MV-4-11 (cell line): Measurements from ENCODE around the gene HNRNPA2B1.
"Not testable (repeated sequence)": the region's sequence is repeated elsewhere in the genome, so short reads cannot be mapped to it uniquely, and the experiment has no call there.

Experiments used
- DNase-seq: peaks from one replicate; lab custom pipeline; 2025; lab: John Stamatoyannopoulos, UW

HNRNPA2B1 gene

DNA sequence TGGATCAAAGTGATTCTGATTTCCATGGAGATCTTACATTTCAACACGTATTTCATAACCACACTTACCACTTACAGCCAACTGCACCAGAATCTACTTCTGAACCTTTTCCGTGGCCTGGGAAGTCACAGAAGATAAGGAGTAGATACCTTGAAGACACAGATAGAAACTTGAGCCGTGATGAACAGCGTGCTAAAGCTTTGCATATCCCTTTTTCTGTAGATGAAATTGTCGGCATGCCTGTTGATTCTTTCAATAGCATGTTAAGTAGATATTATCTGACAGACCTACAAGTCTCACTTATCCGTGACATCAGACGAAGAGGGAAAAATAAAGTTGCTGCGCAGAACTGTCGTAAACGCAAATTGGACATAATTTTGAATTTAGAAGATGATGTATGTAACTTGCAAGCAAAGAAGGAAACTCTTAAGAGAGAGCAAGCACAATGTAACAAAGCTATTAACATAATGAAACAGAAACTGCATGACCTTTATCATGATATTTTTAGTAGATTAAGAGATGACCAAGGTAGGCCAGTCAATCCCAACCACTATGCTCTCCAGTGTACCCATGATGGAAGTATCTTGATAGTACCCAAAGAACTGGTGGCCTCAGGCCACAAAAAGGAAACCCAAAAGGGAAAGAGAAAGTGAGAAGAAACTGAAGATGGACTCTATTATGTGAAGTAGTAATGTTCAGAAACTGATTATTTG is 15.3 kb downstream of the HNRNPA2B1 start:
- peak; percentile 40 for DNase-seq

GRCh38 chr7:26184281-26185101 is 16.1 kb downstream of the HNRNPA2B1 start:
- DNase-seq: not testable (repeated sequence)

DNA sequence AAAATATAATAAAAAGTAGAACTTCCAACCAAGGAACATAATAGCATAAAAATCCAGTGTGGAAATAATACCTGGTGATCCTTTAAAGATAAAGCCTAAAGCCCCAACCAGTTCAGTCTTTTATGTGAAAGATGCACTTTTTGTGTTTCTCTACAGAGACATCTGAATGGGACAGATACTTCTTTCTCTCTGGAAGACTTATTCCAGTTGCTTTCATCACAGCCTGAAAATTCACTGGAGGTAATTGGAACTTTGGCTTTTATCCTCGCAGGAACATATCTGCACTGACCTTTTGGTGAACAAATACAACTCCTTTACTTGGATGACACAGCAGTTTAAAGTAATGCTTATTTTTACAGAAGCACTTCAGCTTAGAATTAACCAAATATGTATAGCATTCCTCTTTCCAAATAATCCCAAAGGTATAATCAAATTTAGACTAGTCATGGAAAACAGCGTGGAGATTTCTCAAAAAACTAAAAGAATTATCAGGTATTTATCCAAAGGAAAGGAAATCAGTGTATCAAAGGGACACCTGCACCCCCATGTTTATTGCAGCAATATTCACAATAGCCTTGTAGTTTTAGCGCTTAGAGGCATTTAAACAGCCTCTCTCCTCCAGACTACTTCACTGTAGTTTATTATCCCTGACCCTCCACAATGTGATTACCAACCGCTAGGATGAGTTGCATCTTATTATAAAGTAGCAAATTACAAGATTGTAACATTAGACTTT is 16.8 kb downstream of the HNRNPA2B1 start:
- DNase-seq: no peak

DNA sequence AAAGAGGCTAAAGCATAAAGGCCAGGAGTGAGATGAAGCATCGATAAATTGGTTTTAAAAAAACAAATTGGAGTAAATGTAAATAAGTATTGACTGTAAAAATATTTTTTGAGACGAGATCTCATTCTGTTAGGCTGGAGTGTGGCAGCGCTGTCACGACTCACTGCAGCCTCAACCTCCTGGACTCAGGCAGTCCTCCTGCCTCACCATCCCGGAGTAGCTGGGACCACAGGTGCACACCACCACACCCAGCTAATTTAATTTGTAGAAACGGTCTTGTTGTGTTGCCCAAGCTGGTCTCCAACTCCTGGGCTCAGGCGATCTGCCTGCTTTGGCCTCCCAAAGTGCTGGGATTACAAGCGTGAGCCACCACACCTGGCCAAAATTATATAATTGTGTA is 17.8 kb downstream of the HNRNPA2B1 start:
- no peak for DNase-seq

DNA sequence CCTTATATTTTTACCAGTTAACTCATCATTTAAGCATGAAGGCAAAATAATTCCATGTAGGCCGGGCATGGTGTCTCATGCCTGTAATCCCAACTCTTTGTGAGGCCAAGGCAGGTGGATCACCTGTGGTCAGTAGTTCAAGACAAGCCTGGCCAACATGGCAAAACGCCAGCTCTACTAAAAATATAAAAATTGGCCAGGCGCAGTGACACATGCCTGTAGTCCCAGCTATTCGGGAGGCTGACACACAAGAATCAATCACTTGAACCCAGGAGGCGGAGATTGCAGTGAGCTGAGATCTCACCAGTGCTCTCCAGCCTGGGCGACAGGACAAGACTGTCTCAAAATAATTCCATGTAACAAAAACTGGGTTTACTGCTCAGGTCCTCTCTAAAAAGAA is 18.3 kb downstream of the HNRNPA2B1 start:
- DNase-seq: no peak

DNA sequence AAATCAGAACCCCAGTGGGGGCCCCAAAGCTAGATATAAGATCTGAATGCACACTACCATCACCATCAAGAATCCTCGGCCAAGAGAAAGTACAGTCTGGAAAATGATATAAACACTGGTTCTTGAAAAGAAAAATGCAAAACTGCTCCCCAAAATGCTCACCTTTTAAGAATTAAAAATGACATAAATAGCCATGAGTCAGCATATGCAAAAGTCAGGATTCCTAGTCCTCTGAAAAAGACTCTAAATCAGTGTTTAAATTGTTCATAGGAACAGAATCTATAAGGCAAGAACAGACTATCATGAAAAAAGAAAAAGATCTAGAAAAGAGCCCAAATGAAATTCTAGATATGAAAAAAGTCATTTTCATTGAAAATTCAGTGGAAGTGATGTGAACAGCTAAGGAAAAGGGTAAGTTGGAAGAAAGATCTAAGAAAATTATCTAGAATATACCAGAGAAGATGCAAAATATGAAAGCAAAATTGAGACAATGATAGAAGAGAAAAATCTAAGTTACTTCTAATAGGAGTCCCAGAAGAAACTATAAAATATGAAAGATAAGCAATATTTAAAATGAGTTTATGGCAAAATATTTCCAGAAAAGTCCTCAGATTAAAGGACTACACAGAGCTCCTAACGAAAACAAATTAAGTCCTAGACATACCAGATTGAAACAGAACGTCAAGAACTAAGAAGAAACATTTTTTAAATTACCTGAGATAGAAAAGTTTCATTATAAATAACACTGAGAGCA is 18.9 kb downstream of the HNRNPA2B1 start:
- DNase-seq: no peak

DNA sequence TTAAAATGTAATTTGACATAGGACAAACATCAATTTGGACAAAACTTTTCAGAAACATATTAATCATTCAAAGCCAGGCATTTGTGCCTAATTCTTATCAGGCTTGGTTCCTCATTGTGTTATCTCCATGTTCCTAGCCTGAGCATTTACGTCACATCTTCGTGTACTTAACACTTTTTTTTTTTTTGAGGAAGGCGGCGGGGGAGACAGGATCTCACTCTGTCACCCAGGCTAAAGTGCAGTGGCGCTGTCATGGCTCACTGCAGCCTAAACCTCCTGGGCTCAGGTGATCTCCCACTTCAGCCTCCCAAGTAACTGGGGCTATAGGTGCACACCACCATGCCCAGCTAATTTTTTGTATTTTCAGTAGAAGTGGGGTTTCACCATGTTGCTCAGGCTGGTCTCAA is 19.8 kb downstream of the HNRNPA2B1 start:
- peak; percentile 23 for DNase-seq

DNA sequence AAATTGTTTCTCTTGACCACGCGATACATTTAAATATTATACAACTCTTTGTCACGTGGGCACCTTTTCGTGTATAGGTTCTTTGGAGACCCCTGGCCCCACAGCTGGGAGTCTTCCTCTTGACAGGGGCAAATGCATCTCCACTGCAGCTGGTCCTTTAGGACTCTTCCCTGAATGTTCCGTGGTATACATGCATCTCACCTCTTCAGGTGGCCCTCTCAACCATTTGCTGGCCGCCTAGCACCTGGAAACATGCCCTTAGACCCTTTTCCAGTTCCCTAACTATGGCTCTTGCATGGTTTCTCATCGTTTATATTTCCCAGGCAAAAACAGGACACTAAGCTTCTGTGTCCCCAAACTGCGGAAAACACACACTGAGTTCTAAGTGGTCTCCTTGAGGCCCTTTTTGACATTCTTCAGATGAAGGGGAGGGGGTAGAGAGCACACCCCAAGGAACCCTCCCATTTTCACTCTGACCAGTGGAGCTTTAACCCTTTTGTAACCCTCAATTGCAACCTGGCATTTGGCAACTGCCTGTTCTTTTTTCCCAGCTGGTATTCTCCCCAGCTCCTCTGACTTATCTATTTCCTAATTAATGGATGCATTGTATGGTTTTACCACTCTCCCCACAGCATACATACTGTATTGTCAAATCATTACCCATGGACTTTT is 20.6 kb downstream of the HNRNPA2B1 start:
- no peak for DNase-seq

- DNase-seq: no peak
These were observed 21.1 kb downstream of the HNRNPA2B1 start for GRCh38 chr7:26179422-26179821.

DNA sequence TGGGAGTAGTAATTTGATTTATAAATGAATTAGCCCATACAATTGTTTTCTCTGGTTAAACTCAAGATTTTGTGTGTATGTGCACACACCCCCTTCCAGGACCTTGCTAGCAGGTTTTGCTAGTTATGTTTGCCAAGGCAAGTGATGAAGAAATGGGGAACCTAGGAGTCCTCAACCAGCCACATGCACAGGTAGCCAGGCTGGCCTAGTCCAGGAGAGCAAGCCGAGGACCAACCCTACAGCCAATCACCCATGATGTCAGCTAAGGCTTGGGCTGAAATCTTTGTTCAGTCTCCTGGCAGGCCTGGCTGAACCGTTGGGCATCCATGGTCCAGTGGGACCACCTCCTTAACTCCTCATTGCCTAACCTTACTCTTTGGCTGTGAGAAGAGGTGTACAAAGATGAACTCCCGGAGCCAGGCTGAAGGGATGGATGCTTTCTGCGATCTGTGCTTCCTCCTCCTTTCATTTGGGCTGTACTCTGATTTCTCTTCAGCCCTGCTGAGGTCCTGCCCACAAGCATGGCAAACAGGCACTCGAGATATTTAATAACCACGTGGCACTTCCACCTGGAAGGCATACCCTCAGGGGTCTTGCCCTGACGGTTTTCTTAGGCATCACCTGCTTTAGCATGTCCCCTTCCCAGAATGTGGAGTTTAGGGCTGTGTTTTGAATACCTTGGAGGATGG is 22.1 kb downstream of the HNRNPA2B1 start:
- DNase-seq: no peak

GRCh38 chr7:26177269-26177668 is 23.3 kb downstream of the HNRNPA2B1 start:
- not testable (repeated sequence) for DNase-seq

- not testable (repeated sequence) for DNase-seq
These were observed 23.9 kb downstream of the HNRNPA2B1 start for GRCh38 chr7:26176696-26177095.

DNA sequence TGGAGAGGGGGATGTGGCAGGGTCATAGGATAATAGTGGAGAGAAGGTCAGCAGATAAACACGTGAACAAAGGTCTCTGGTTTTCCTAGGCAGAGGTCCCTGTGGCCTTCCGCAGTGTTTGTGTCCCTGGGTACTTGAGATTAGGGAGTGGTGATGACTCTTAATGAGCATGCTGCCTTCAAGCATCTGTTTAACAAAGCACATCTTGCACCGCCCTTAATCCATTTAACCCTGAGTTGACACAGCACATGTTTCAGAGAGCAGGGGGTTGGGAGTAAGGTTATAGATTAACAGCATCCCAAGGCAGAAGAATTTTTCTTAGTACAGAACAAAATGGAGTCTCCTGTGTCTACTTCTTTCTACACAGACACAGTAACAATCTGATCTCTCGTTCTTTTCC is 24.6 kb downstream of the HNRNPA2B1 start:
- DNase-seq: not testable (repeated sequence)

DNA sequence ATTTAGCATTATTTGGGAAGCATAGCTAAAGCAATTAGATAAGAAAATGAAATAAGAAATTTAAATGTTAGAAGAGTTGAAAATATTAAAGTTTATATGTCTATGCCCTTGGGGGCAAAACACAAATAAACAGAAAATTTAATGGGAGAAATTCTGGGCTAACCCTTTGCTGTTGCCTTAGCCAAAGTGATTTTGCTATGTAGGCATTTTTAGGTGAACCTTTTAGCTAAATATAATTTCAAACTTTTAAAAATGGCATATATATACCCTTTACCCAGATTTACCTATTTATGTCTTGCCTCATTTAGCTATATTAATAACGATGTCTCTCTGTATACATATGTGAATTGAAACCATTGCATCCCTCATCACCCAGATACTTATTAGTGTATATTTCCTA is 28.5 kb downstream of the HNRNPA2B1 start:
- no peak for DNase-seq

DNA sequence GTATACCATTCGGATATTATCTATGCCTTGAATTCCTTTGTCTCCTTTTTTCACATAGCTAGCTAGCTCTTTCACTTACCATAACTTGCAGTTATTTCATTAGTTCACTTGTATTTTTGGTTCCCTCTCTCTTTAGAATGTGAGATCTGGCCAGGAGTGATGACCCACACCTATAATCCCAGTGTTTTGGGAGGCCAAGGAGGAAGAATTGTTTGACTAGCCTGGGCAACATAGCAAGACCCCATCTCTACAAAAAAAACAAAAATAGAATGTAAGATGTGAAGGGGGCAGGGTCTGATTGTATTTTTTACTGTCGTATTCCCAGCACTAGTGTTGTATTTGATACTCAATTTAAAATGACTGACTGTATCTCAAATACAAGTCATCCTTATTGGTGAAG is 28.9 kb downstream of the HNRNPA2B1 start:
- DNase-seq: no peak

GRCh38 chr7:26170663-26171062 is 29.9 kb downstream of the HNRNPA2B1 start:
- DNase-seq: no peak

DNA sequence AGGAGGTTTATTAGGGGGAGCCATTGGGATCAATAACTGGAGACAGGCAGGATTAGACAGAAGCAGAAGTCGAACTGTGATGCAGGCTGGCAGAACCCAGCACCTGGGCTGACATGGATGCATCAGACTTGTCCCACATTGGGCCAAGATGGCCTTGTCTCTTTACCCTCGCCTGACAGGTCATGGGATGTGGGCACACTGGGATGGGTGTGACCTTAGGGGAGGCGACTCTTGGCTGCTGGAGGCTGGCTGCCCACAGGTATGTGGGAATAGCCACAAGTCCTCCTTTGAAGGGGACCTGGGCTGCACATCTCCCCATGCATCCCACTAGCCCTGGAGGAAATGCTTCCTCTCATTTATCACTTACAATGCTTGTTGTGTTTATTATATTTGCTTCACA is 31.3 kb downstream of the HNRNPA2B1 start:
- no peak for DNase-seq

- DNase-seq: no peak
These were observed 32.0 kb downstream of the HNRNPA2B1 start for GRCh38 chr7:26168458-26169023.

GRCh38 chr7:26167303-26167934 is 33.1 kb downstream of the HNRNPA2B1 start:
- no peak for DNase-seq

GRCh38 chr7:26166684-26167266 is 33.8 kb downstream of the HNRNPA2B1 start:
- peak; percentile 33 for DNase-seq
